Fibroblast of lung (primary cell): Measurements from ENCODE around the gene LRRC71.

ENCODE experiments used
- CTCF ChIP-seq, 2 donors: IDR thresholded peaks in 1 of 2; conservative IDR thresholded peaks in 1 of 2; 1 replicate in 1 of 2; 2 replicates in 1 of 2; pipeline ENCODE4 v1.5.1; 2011 to 2012; ENCODE audit warnings: low read length in 2 of 2, control low read depth in 1 of 2, inconsistent platforms in 1 of 2, low read depth in 1 of 2, mild to moderate bottlenecking in 1 of 2
- EZH2 ChIP-seq: IDR thresholded peaks from 2 replicates; pipeline ENCODE4 v1.5.1; 2012; ENCODE audit warnings: low read length, control low read depth, mild to moderate bottlenecking; ENCODE audit errors: missing control alignments

- TF ChIP-seq CTCF (conservative IDR thresholded peaks at IDR 0.05 in 1 of 2, IDR thresholded peaks at IDR 0.05 in 1 of 2; ENCODE audit: low read depth in 1 of 2, low read length in 2 of 2), result no peak
- no peak for TF ChIP-seq EZH2
Measured at GRCh38 chr1:156944848-156945247, 24.4 kb downstream of the LRRC71 start.
